Heart right ventricle (tissue), 16 donors: ENCODE measurements around the gene IQGAP1. TPM values are rescaled to one million over a fixed set of nuclear protein-coding genes. Genes with fewer than 3 reads are reported as not detected.
"Not testable (repeated sequence)": the region's sequence is repeated elsewhere in the genome, so short reads cannot be mapped to it uniquely, and the experiment has no call there.

ENCODE experiments used
- ATAC-seq, 8 donors: fragments of 200-7000 bp; cut with Tn5 transposase; one replicate each; pipeline ENCODE4 v1.9.1; 2020; ENCODE audit warnings: mild to moderate bottlenecking in 8 of 8, moderate library complexity in 8 of 8, moderate number of reproducible peaks in 1 of 8
- DNase-seq, 2 donors: peaks; one replicate each; pipeline ENCODE4 v3.0.0-alpha.2; 2020
- H3K27ac ChIP-seq, 10 donors: fragments of 200-600 bp; sonication (generic) in 2 of 10; one replicate each; pipeline versions ENCODE4 v1.5.0 to v1.8.0; 2020 to 2022; ENCODE audit warnings: mild to moderate bottlenecking in 3 of 10
- H3K27me3 ChIP-seq, 7 donors: fragments of 200-600 bp; one replicate each; pipeline ENCODE4 v1.8.0; 2021 to 2022; ENCODE audit warnings: mild to moderate bottlenecking in 2 of 7
- H3K36me3 ChIP-seq, 9 donors: fragments of 200-600 bp; sonication (generic) in 1 of 9; one replicate each; pipeline versions ENCODE4 v1.5.0 to v1.8.0; 2020 to 2022; ENCODE audit warnings: mild to moderate bottlenecking in 2 of 9
- H3K4me1 ChIP-seq, 9 donors: fragments of 200-600 bp; sonication (generic) in 1 of 9; one replicate each; pipeline versions ENCODE4 v1.5.0 to v1.8.0; 2020 to 2022; ENCODE audit warnings: mild to moderate bottlenecking in 4 of 9
- H3K4me3 ChIP-seq, 10 donors: fragments of 200-600 bp; sonication (generic) in 2 of 10; one replicate each; pipeline versions ENCODE4 v1.5.0 to v1.8.0; 2020 to 2022; ENCODE audit warnings: mild to moderate bottlenecking in 7 of 10, moderate library complexity in 2 of 10
- H3K9me3 ChIP-seq, 11 donors: fragments of 200-600 bp in 10 of 11; sonication (generic) in 2 of 11; one replicate each; pipeline versions ENCODE4 v1.5.0 to v1.8.0; 2013 to 2022; ENCODE audit warnings: mild to moderate bottlenecking in 2 of 11, control low read depth in 1 of 11, moderate library complexity in 1 of 11
- CTCF ChIP-seq, 9 donors: fragments of 200-600 bp; sonication (generic) in 2 of 9; IDR thresholded peaks; one replicate each; pipeline versions ENCODE4 v1.5.0 to v1.8.0; 2021 to 2022; ENCODE audit warnings: antibody characterized with exemption in 9 of 9, mild to moderate bottlenecking in 5 of 9, moderate library complexity in 1 of 9
- WGBS, 2 donors: extraction: QIAGEN DNeasy Blood & Tissue Kit; methylation state at CpG; one replicate each; pipeline ENCODE4 v1.1.7; 2013; ENCODE audit warnings: inconsistent platforms in 1 of 2; 5-methylcytosine and 5-hydroxymethylcytosine counted together
- intact Hi-C, 10 donors: fragments of 100-400 bp; cut with DNase I; formaldehyde crosslinking; loops; one replicate each; pipeline versions ENCODE4 v1.11.1 to v1.14.2; 2022
- polyA plus RNA-seq, 2 donors: library from polyadenylated mRNA; stranded (reverse); fragments of 200-250 nt; gene quantifications; one replicate each; pipeline ENCODE4 v1.2.3, GENCODE V29; 2013
- total RNA-seq, 10 donors: library from RNA; stranded (reverse); fragmentation: NEBNext Ultra II Directional in 3 of 10; extraction: Animal tissue kit (Norgen Biotek cat#: 25700) in 3 of 10; gene quantifications; one replicate each; pipeline versions ENCODE4 v1.2.1 to v1.2.4, GENCODE V29; 2021 to 2023
- donor health status: Arrhythmogenic right ventricular cardiomyopathy.
- donor health status: ischemic (EF 13 %, LVEDD 7.1; RV severe dilation, severe dysfunction).
- donor health status: healthy with polysubstance abuse.
- donor health status: DM: no; HTN: yes; CAD: no.
- donor health status: DM: no; HTN: no; CAD: no.
- donor health status: ischemic (EF 25% LVEDD 6.9; RV normal size, moderate dysfunction).
- donor health status: ischemic (EF 25% LVEDD 5.7; RV mildly dilated, moderate dysfunction).
- donor health status: healthy.
- donor health status: DM: yes; HTN: yes; CAD: no.
- donor health status: Ischemic cardiomyopathy.
- donor health status: ischemic (EF 35%, LVEDD 5.7; RV mildly dilated, moderate dysfunction).
- donor health status: nonischemic (EF 11% LVEDD 7.7; RV severe dilation, severe dysfunction).
- donor health status: DM: yes; HTN: yes; CAD: no.
- donor health status: PGD.
- donor health status: ischemic (EF 29% LVEDD 5.4; RV normal size, mild dysfunction).
- donor health status: nonischemic (EF 23%, LVEDD 6.1; RV moderate dilation, normal function).

The IQGAP1 gene
- total and polyA plus RNA-seq, 12 donors: 28.6 to 81.7 (median 35.0) TPM

DNA sequence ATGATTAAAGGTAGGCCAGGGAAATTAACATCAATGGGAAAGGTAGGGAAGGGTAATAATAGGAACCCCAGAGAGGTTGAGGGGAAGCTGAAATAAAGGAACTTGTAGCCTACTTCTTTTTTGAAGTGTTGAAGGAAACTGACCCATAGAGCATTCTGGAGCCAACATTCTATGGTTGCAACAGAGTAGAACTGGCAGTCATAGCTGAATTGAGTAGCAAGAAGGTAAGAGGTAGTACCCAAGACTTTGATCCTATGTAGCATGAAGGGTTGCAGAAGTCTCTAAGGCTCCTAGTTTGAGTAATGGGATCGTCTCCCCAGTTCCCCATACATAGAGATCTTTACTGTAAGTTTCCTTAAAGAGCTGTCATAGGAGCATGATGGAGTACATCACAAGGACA, 43.4 kb upstream of the IQGAP1 start:
- no peaks in the 10 kb centered on the region for H3K36me3 ChIP-seq
- ATAC-seq (peak in 1 of 8 donors; percentile 37), DNase-seq (no peak)
- peaks cover 0 to 40% (median 11%) of the 10 kb centered on the region in 9 donors for H3K4me1 ChIP-seq
- no peak for TF ChIP-seq CTCF (IDR thresholded peaks at IDR 0.05)
- no peaks in the 10 kb centered on the region for H3K27me3 ChIP-seq
- no peak overlapping the region for H3K4me3 ChIP-seq
- peak overlapping the region in 1 of 10 donors; percentile 10 for H3K27ac ChIP-seq
- WGBS, 2 donors: 92 to 95% methylated on average over 1 of the region's 1 CpG
- intact Hi-C loops: no loop called here
- no peaks in the 10 kb centered on the region for H3K9me3 ChIP-seq

- H3K4me3 ChIP-seq: no peak overlapping the region
- no peaks in the 10 kb centered on the region for H3K36me3 ChIP-seq
- DNase-seq: no peak
- ATAC-seq: peak in 1 of 8 donors; percentile 27
- H3K27me3 ChIP-seq: no peaks in the 10 kb centered on the region
- intact Hi-C loops: no loop called here
- TF ChIP-seq CTCF (IDR thresholded peaks at IDR 0.05): no peak
- no peaks in the 10 kb centered on the region for H3K9me3 ChIP-seq
- peaks cover 0 to 40% (median 11%) of the 10 kb centered on the region in 9 donors for H3K4me1 ChIP-seq
- 23 to 34% methylated on average over 2 of the region's 2 CpGs for WGBS, 2 donors
- no peak overlapping the region for H3K27ac ChIP-seq
Measured at GRCh38 chr15:90345857-90346256, 42.2 kb upstream of the IQGAP1 start.

DNA sequence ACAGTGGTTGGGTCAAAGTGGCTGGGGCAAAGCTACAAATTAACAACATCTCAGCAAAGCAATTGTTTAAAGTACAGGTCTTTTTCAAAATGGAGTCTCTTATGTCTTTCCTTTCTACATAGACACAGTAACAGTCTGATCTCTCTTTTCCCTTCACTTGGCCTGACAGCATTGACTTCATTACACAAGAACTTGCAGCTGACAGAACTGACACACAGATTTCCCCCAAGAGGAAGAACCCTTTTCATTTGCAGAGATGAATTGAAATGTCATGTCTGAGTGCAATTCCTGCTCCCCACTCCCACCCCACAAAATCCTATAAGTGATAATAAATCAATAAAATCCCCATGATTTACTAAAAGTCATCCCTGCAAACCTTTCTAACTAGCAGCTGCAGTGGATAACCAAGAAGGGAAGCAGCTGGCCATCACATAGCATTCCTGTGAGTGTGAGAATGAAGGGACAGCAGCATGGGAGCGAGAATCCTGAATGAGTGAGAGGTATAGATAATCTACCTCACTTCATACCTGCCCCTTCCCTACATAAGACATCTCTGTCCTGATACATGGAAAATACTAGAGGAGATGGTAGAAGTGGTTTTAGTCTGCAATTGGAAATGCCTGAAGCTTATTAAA, 40.5 kb upstream of the IQGAP1 start:
- 96 to 100% methylated on average over 1 of the region's 1 CpG for WGBS, 2 donors
- H3K36me3 ChIP-seq, H3K27ac ChIP-seq, DNase-seq, H3K4me3 ChIP-seq, H3K9me3 ChIP-seq, intact Hi-C loops, H3K27me3 ChIP-seq, ATAC-seq: not testable (repeated sequence)
- peaks cover 0 to 43% (median 13%) of the 10 kb centered on the region in 9 donors for H3K4me1 ChIP-seq

DNA sequence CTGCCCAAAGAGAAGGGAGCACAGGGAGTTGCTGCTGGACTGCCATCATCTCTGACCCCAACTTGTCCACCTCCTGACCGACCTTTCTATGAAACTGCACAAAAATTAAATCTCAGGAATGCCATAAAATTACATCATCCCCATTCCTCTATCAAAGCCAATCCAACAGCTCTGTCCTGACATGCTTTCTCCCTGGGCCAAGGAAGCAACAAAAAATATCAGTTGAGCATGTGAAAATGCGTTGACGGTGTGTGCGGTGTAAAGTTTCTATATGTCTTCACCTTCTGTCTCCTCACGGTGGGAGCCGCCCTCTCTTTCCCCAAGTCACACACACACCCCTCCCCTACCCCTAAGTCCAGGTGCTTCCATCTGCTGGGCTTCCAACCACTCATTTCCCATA, 39.6 kb upstream of the IQGAP1 start:
- H3K27ac ChIP-seq: no peak overlapping the region
- H3K9me3 ChIP-seq: no peaks in the 10 kb centered on the region
- no peak for DNase-seq
- no peak overlapping the region for H3K4me3 ChIP-seq
- H3K27me3 ChIP-seq: no peaks in the 10 kb centered on the region
- intact Hi-C loops: no loop called here
- no peak for ATAC-seq
- H3K4me1 ChIP-seq: peaks cover 0 to 38% (median 9%) of the 10 kb centered on the region in 9 donors
- TF ChIP-seq CTCF (IDR thresholded peaks at IDR 0.05): no peak
- 79 to 86% methylated on average over 6 of the region's 6 CpGs for WGBS, 2 donors
- no peaks in the 10 kb centered on the region for H3K36me3 ChIP-seq

- Histone ChIP-seq H3K4me1 (peaks cover 0 to 32% (median 9%) of the 10 kb centered on the region in 9 donors), H3K27ac (no peak overlapping the region), H3K36me3 (no peaks in the 10 kb centered on the region), H3K9me3 (no peaks in the 10 kb centered on the region), H3K27me3 (no peaks in the 10 kb centered on the region), H3K4me3 (no peak overlapping the region)
- 96 to 97% methylated on average over 21 of the region's 21 CpGs for WGBS, 2 donors
- TF ChIP-seq CTCF (IDR thresholded peaks at IDR 0.05): no peak
- intact Hi-C loops: no loop called here
- no peak for ATAC-seq
- no peak for DNase-seq
Measured at GRCh38 chr15:90349072-90349471, 39.0 kb upstream of the IQGAP1 start.
